ENCODE measurements around the gene ATXN10. TPM values are rescaled to one million over a fixed set of nuclear protein-coding genes. Genes with fewer than 3 reads are reported as not detected.
A peak's percentile ranks its signal among the peaks of the same experiment; 100 is the strongest.
"Not testable (repeated sequence)": the region's sequence is repeated elsewhere in the genome, so short reads cannot be mapped to it uniquely, and the experiment has no call there.

Gene ATXN10
- total RNA-seq, 2 experiments from 2014 or later, result 75.9 to 81.0 TPM

GRCh38 chr22:45649809-45650208 lies 21.8 kb upstream of the ATXN10 start:
- H3K9me3 Mint-ChIP-seq, result no peaks in the 10 kb centered on the region

GRCh38 chr22:45650721-45651120 lies 20.9 kb upstream of the ATXN10 start:
- DNase-seq, result no peak
- POLR2A ChIA-PET, result no interaction called here
- no peak overlapping the region for H3K27ac Mint-ChIP-seq
- no peak for ATAC-seq (ENCODE audit: low read depth)
- H3K9me3 Mint-ChIP-seq, result no peaks in the 10 kb centered on the region
- no peak overlapping the region for H3K4me3 Mint-ChIP-seq
- H3K4me1 Mint-ChIP-seq, result peaks cover 10% of the 10 kb centered on the region
- no peaks in the 10 kb centered on the region for H3K36me3 Mint-ChIP-seq
- peaks cover 8% of the 10 kb centered on the region for H3K27me3 Mint-ChIP-seq

More at GRCh38 chr22:45649809-45650208, 21.8 kb upstream of the ATXN10 start:
- Mint-ChIP-seq H3K4me1 (peaks cover 11% of the 10 kb centered on the region), H3K27ac (no peak overlapping the region), H3K27me3 (peaks cover 11% of the 10 kb centered on the region), H3K36me3 (no peaks in the 10 kb centered on the region), H3K4me3 (no peak overlapping the region)
- DNase-seq (no peak), ATAC-seq (ENCODE audit: low read depth) (no peak)
- POLR2A ChIA-PET, result no interaction called here

- POLR2A ChIA-PET, result no interaction called here
Observed at GRCh38 chr22:45651931-45652528, 19.6 kb upstream of the ATXN10 start.

GRCh38 chr22:45656577-45656976 lies 15.1 kb upstream of the ATXN10 start:
- Mint-ChIP-seq H3K27ac (no peak overlapping the region), H3K4me3 (no peak overlapping the region), H3K9me3 (no peaks in the 10 kb centered on the region), H3K4me1 (no peaks in the 10 kb centered on the region), H3K36me3 (no peaks in the 10 kb centered on the region), H3K27me3 (peaks cover 19% of the 10 kb centered on the region)
- ATAC-seq (ENCODE audit: low read depth) (no peak), DNase-seq (no peak)
- POLR2A ChIA-PET, result no interaction called here

More at GRCh38 chr22:45651931-45652528, 19.6 kb upstream of the ATXN10 start:
- Mint-ChIP-seq H3K27me3 (peaks cover 7% of the 10 kb centered on the region), H3K27ac (no peak overlapping the region), H3K4me3 (no peak overlapping the region), H3K36me3 (no peaks in the 10 kb centered on the region), H3K9me3 (no peaks in the 10 kb centered on the region), H3K4me1 (peaks cover 7% of the 10 kb centered on the region)
- DNase-seq, result no peak
- no peak for ATAC-seq (ENCODE audit: low read depth)

- Mint-ChIP-seq H3K27ac (no peak overlapping the region), H3K4me1 (no peaks in the 10 kb centered on the region), H3K9me3 (no peaks in the 10 kb centered on the region), H3K4me3 (no peak overlapping the region), H3K36me3 (no peaks in the 10 kb centered on the region), H3K27me3 (peaks cover 28% of the 10 kb centered on the region)
- DNase-seq (no peak), ATAC-seq (ENCODE audit: low read depth) (no peak)
- POLR2A ChIA-PET, result interaction anchor here (0.6 kb wide), 1 partner anchor 195 kb away, joined by 3 read pairs; no protein-coding TSS in a partner anchor
Observed at GRCh38 chr22:45657701-45658100, 13.9 kb upstream of the ATXN10 start.

GRCh38 chr22:45664136-45664646 lies 7.4 kb upstream of the ATXN10 start:
- ATAC-seq (ENCODE audit: low read depth) (no peak), DNase-seq (no peak)
- H3K27ac Mint-ChIP-seq, result no peak overlapping the region
- H3K27me3 Mint-ChIP-seq, result peaks cover 56% of the 10 kb centered on the region
- H3K9me3 Mint-ChIP-seq, result no peaks in the 10 kb centered on the region
- POLR2A ChIA-PET, result no interaction called here
- H3K36me3 Mint-ChIP-seq, result no peaks in the 10 kb centered on the region
- no peaks in the 10 kb centered on the region for H3K4me1 Mint-ChIP-seq
- no peak overlapping the region for H3K4me3 Mint-ChIP-seq

- Mint-ChIP-seq H3K4me3 (no peak overlapping the region), H3K36me3 (no peaks in the 10 kb centered on the region), H3K27ac (no peak overlapping the region), H3K4me1 (peaks cover 2% of the 10 kb centered on the region), H3K27me3 (peaks cover 42% of the 10 kb centered on the region), H3K9me3 (no peaks in the 10 kb centered on the region)
- no peak for DNase-seq
- POLR2A ChIA-PET, result no interaction called here
- ATAC-seq (ENCODE audit: low read depth), result no peak
Observed at GRCh38 chr22:45667486-45667885, 4.1 kb upstream of the ATXN10 start.

- Mint-ChIP-seq H3K4me1 (peaks cover 23% of the 10 kb centered on the region), H3K27me3 (peaks cover 18% of the 10 kb centered on the region)
- ATAC-seq (ENCODE audit: low read depth); H3K9me3 Mint-ChIP-seq; H3K4me3 Mint-ChIP-seq; POLR2A ChIA-PET; DNase-seq; H3K36me3 Mint-ChIP-seq; H3K27ac Mint-ChIP-seq: not testable (repeated sequence)
Observed at GRCh38 chr22:45670363-45670762, 1.3 kb upstream of the ATXN10 start.

- ATAC-seq (ENCODE audit: low read depth), result no peak
Observed at GRCh38 chr22:45670981-45671782, 452 bp upstream of the ATXN10 start.

GRCh38 chr22:45672564-45673481 lies 1.2 kb downstream of the ATXN10 start:
- ATAC-seq (ENCODE audit: low read depth), result peak; percentile 9
- peak overlapping the region; percentile 72 for H3K27ac Mint-ChIP-seq
- H3K36me3 Mint-ChIP-seq, result peaks cover 6% of the 10 kb centered on the region
- H3K9me3 Mint-ChIP-seq, result no peaks in the 10 kb centered on the region
- peak overlapping the region; percentile 90 for H3K4me3 Mint-ChIP-seq
- peaks cover 4% of the 10 kb centered on the region for H3K27me3 Mint-ChIP-seq
- no peak for DNase-seq
- H3K4me1 Mint-ChIP-seq, result peaks cover 30% of the 10 kb centered on the region
- POLR2A ChIA-PET, result no interaction called here

More at GRCh38 chr22:45670981-45671782, 452 bp upstream of the ATXN10 start:
- H3K27me3 Mint-ChIP-seq, result peaks cover 11% of the 10 kb centered on the region
- peak; percentile 35 for DNase-seq
- peak overlapping the region; percentile 91 for H3K4me3 Mint-ChIP-seq
- H3K4me1 Mint-ChIP-seq, result peaks cover 24% of the 10 kb centered on the region
- POLR2A ChIA-PET, result interaction anchor here (0.8 kb wide), 1 partner anchor 14 kb away, joined by 4 read pairs; no protein-coding TSS in a partner anchor
- H3K27ac Mint-ChIP-seq, result peak overlapping the region; percentile 87
- H3K36me3 Mint-ChIP-seq, result peaks cover 1% of the 10 kb centered on the region
- H3K9me3 Mint-ChIP-seq, result no peaks in the 10 kb centered on the region

- Mint-ChIP-seq H3K9me3 (no peaks in the 10 kb centered on the region), H3K27me3 (no peaks in the 10 kb centered on the region), H3K27ac (no peak overlapping the region), H3K36me3 (peaks cover 6% of the 10 kb centered on the region), H3K4me1 (peaks cover 30% of the 10 kb centered on the region), H3K4me3 (peak overlapping the region; percentile 90)
- POLR2A ChIA-PET, result no interaction called here
- no peak for ATAC-seq (ENCODE audit: low read depth)
- no peak for DNase-seq
Observed at GRCh38 chr22:45673482-45674175, 2.0 kb downstream of the ATXN10 start.

- Mint-ChIP-seq H3K4me3 (no peak overlapping the region), H3K27me3 (no peaks in the 10 kb centered on the region), H3K4me1 (peaks cover 33% of the 10 kb centered on the region), H3K27ac (no peak overlapping the region), H3K9me3 (no peaks in the 10 kb centered on the region), H3K36me3 (peaks cover 8% of the 10 kb centered on the region)
- POLR2A ChIA-PET, result interaction anchor here (0.6 kb wide), 1 partner anchor 514 kb away, joined by 3 read pairs; no protein-coding TSS in a partner anchor
- no peak for DNase-seq
- no peak for ATAC-seq (ENCODE audit: low read depth)
Observed at GRCh38 chr22:45676024-45676423, 4.4 kb downstream of the ATXN10 start.
